Peyer's patch (tissue), 4 donors: ENCODE results near the gene LRRC8C. TPM values are rescaled to one million over a fixed set of nuclear protein-coding genes. Genes with fewer than 3 reads are reported as not detected.

ENCODE experiments used
- DNase-seq, 3 donors: peaks; one replicate each; pipeline ENCODE4 v3.0.0-alpha.2; 2017 to 2019
- H3K27ac ChIP-seq, 4 donors: fragments of 200-600 bp; sonication (generic); one replicate each; pipeline ENCODE4 v1.5.1; 2016 to 2019
- H3K27me3 ChIP-seq, 2 donors: fragments of 200-600 bp; sonication (generic); one replicate each; pipeline ENCODE4 v1.5.1; 2019
- H3K36me3 ChIP-seq, 3 donors: fragments of 200-600 bp; sonication (generic); one replicate each; pipeline ENCODE4 v1.5.1; 2016 to 2019
- H3K4me1 ChIP-seq, 4 donors: fragments of 200-600 bp; sonication (generic); one replicate each; pipeline ENCODE4 v1.5.1; 2016 to 2019
- H3K4me3 ChIP-seq, 4 donors: fragments of 200-600 bp; sonication (generic); 1 replicate in 3 of 4; 2 replicates in 1 of 4; pipeline ENCODE4 v1.5.1; 2016 to 2019; ENCODE audit warnings: mild to moderate bottlenecking in 1 of 4
- H3K9me3 ChIP-seq, 4 donors: fragments of 200-600 bp; sonication (generic); one replicate each; pipeline ENCODE4 v1.5.1; 2016 to 2019; ENCODE audit warnings: mild to moderate bottlenecking in 1 of 4
- POLR2A ChIP-seq, 2 donors: fragments of 450-650 bp; IDR thresholded peaks; one replicate each; pipeline ENCODE4 v1.5.1; 2017; ENCODE audit warnings: antibody characterized with exemption in 2 of 2, mild to moderate bottlenecking in 2 of 2, moderate library complexity in 2 of 2
- total RNA-seq, 4 donors: library from RNA; depleted of rRNA; stranded (reverse); fragments of >200 nt; gene quantifications; one replicate each; pipeline ENCODE4 v1.1.0, GENCODE V29; 2016
- TF ChIP-seq, protein P1 (sequence below), 6 experiments: fragments of 450-650 bp in 4 of 6; fragments of 200-600 bp in 2 of 6; sonication (generic) in 1 of 6; IDR thresholded peaks; one replicate each; pipeline ENCODE4 v1.5.1; 2017 to 2019; ENCODE audit warnings: antibody characterized with exemption in 6 of 6, mild to moderate bottlenecking in 3 of 6, moderate library complexity in 1 of 6

Gene LRRC8C
- total RNA-seq, 4 donors from 2014 or later = 2.5 to 9.9 (median 4.0) TPM

DNA sequence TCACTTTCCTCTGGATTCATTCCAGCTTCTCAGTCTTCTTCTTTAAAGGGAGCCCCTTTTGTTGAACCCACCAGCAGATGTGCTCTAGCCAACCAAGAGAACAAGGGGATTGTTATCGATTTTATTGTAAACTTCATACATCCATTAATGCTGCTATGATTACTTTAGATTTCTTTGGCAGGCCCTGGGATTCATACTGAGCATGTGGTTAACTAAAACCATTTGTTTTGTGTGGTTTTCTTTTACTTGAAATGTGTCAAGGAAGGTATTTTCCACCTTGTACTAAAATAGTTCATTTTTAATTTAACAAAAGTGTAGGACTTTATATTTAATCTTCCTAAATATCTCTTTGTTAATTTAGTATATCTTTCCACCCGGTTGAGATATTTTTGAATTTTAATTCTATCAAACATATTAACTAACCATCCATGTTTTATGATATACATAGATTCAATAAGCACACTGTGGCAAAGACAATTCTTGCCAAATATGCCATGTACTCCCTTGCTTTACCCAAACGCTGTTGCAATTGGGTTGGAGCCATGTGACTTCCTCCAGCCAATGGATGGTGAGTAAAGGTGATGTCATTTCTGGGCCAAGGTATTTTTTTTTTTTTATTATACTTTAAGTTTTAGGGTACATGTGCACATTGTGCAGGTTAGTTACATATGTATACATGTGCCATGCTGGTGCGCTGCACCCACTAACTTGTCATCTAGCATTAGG lies 113.7 kb downstream of the LRRC8C start:
- H3K4me1 ChIP-seq = no peaks in the 10 kb centered on the region
- DNase-seq = no peak
- TF ChIP-seq POLR2A (IDR thresholded peaks at IDR 0.05) = no peak
- TF ChIP-seq, protein P1, sequence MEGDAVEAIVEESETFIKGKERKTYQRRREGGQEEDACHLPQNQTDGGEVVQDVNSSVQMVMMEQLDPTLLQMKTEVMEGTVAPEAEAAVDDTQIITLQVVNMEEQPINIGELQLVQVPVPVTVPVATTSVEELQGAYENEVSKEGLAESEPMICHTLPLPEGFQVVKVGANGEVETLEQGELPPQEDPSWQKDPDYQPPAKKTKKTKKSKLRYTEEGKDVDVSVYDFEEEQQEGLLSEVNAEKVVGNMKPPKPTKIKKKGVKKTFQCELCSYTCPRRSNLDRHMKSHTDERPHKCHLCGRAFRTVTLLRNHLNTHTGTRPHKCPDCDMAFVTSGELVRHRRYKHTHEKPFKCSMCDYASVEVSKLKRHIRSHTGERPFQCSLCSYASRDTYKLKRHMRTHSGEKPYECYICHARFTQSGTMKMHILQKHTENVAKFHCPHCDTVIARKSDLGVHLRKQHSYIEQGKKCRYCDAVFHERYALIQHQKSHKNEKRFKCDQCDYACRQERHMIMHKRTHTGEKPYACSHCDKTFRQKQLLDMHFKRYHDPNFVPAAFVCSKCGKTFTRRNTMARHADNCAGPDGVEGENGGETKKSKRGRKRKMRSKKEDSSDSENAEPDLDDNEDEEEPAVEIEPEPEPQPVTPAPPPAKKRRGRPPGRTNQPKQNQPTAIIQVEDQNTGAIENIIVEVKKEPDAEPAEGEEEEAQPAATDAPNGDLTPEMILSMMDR (IDR thresholded peaks at IDR 0.05) = no peak
- H3K27ac ChIP-seq = no peak overlapping the region
- H3K36me3 ChIP-seq = no peaks in the 10 kb centered on the region
- H3K4me3 ChIP-seq = no peak overlapping the region
- H3K9me3 ChIP-seq = no peaks in the 10 kb centered on the region
- no peaks in the 10 kb centered on the region for H3K27me3 ChIP-seq

GRCh38 chr1:89753761-89754160 lies 120.8 kb downstream of the LRRC8C start:
- peak overlapping the region in 1 of 4 donors; percentile 42 for H3K27ac ChIP-seq
- no peaks in the 10 kb centered on the region for H3K9me3 ChIP-seq
- H3K4me1 ChIP-seq = peaks cover 0 to 14% (median 2%) of the 10 kb centered on the region in 4 donors
- no peak for DNase-seq
- H3K27me3 ChIP-seq = no peaks in the 10 kb centered on the region
- H3K36me3 ChIP-seq = no peaks in the 10 kb centered on the region
- TF ChIP-seq POLR2A (IDR thresholded peaks at IDR 0.05) = no peak
- TF ChIP-seq, protein P1 (IDR thresholded peaks at IDR 0.05) = no peak
- H3K4me3 ChIP-seq = no peak overlapping the region

GRCh38 chr1:89754518-89754917 lies 121.6 kb downstream of the LRRC8C start:
- TF ChIP-seq, protein P1 (IDR thresholded peaks at IDR 0.05) = no peak
- no peak for TF ChIP-seq POLR2A (IDR thresholded peaks at IDR 0.05)
- Histone ChIP-seq H3K36me3 (no peaks in the 10 kb centered on the region), H3K4me3 (no peak overlapping the region), H3K27ac (peak overlapping the region in 1 of 4 donors; percentile 42), H3K4me1 (peaks cover 0 to 14% (median 2%) of the 10 kb centered on the region in 4 donors), H3K27me3 (no peaks in the 10 kb centered on the region), H3K9me3 (no peaks in the 10 kb centered on the region)
- peak in 1 of 3 donors; percentile 27 for DNase-seq

- no peak for DNase-seq
- no peak for TF ChIP-seq POLR2A (IDR thresholded peaks at IDR 0.05)
- TF ChIP-seq, protein P1 (IDR thresholded peaks at IDR 0.05) = no peak
- no peak overlapping the region for H3K4me3 ChIP-seq
- no peaks in the 10 kb centered on the region for H3K9me3 ChIP-seq
- H3K27me3 ChIP-seq = no peaks in the 10 kb centered on the region
- no peaks in the 10 kb centered on the region for H3K36me3 ChIP-seq
- peaks cover 0 to 14% (median 2%) of the 10 kb centered on the region in 4 donors for H3K4me1 ChIP-seq
- no peak overlapping the region for H3K27ac ChIP-seq
Measured at GRCh38 chr1:89755591-89755990, 122.7 kb downstream of the LRRC8C start.

DNA sequence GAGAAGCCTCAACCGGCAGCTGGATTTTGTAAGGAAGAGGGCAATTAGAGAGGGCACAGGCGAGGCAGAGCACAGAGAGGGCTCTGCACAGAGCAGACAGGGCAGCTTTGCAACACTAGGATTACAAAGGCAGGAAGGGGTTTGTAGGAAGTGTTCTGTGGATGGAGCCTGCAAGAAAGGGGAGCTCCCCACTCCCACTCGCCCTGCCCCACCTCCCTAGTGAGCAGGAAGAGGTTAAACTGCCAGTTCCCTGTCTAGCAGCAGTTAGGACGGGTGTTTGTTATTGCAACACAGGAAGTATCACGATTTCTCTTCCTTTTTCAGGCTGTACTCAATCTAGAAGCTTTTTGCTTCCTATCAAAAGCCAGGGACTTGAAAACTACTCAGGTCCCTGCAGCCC lies 124.6 kb downstream of the LRRC8C start:
- Histone ChIP-seq H3K27me3 (no peaks in the 10 kb centered on the region), H3K4me1 (peaks cover 0 to 22% (median 2%) of the 10 kb centered on the region in 4 donors), H3K4me3 (no peak overlapping the region), H3K9me3 (no peaks in the 10 kb centered on the region), H3K36me3 (no peaks in the 10 kb centered on the region), H3K27ac (peak overlapping the region in 2 of 4 donors; percentile 20 to 57)
- TF ChIP-seq, protein P1 (IDR thresholded peaks at IDR 0.05) = no peak
- TF ChIP-seq POLR2A (IDR thresholded peaks at IDR 0.05) = no peak
- DNase-seq = peak in 2 of 3 donors; percentile 32 to 52
